Ishikawa (cell line): ENCODE data around the gene CYP4F11.

Source experiments
- EP300 ChIP-seq: IDR thresholded peaks from 2 replicates; pipeline ENCODE4 v1.6.1; 2012; ENCODE audit warnings: borderline replicate concordance
- NFIC ChIP-seq: IDR thresholded peaks from 2 replicates; pipeline ENCODE4 v1.6.1; 2012

- TF ChIP-seq NFIC, result no peak
- TF ChIP-seq EP300, result no peak
These were observed 11.0 kb upstream of the CYP4F11 start for GRCh38 chr19:15945301-15945700.
